Coronary artery (tissue), 2 donors: ENCODE data around the gene FBXO41.

Experiments
- DNase-seq: peaks from one replicate; pipeline ENCODE4 v3.0.0-alpha.2; 2017; ENCODE audit warnings: low spot score
- H3K27ac ChIP-seq, 2 donors: fragments of 200-600 bp; sonication (generic); one replicate each; pipeline ENCODE4 v1.5.1; 2016 to 2019
- H3K4me3 ChIP-seq: fragments of 200-600 bp; sonication (generic); 2 replicates; pipeline ENCODE4 v1.5.1; 2016; ENCODE audit warnings: mild to moderate bottlenecking, moderate library complexity
- CTCF ChIP-seq: fragments of 200-600 bp; sonication (generic); IDR thresholded peaks from one replicate; pipeline ENCODE4 v1.5.1; 2019; ENCODE audit warnings: antibody characterized with exemption

Gene FBXO41

GRCh38 chr2:73284296-73285158 lies at the start of gene FBXO41:
Gene FBXO41 (minus strand): TSS chr2:73284478. CDS start chr2:73269630, 14,848 bp downstream.
- no peak for TF ChIP-seq CTCF
- peak; percentile 62 for DNase-seq
- Histone ChIP-seq H3K27ac (no peak within 1 kb of the TSS), H3K4me3 (peak within 1 kb of the TSS; percentile 73)

- TF ChIP-seq CTCF, result no peak
- no peak overlapping the region for H3K4me3 ChIP-seq
These were observed 49.8 kb upstream of the FBXO41 start for GRCh38 chr2:73334045-73334444.

GRCh38 chr2:73333564-73333963 lies 49.3 kb upstream of the FBXO41 start:
- Histone ChIP-seq H3K27ac (no peak overlapping the region), H3K4me3 (no peak overlapping the region)
- TF ChIP-seq CTCF, result no peak
- DNase-seq, result no peak

More at GRCh38 chr2:73334045-73334444, 49.8 kb upstream of the FBXO41 start:
- no peak for DNase-seq
- no peak overlapping the region for H3K27ac ChIP-seq

GRCh38 chr2:73324126-73324725 lies 39.9 kb upstream of the FBXO41 start:
- no peak for DNase-seq
- Histone ChIP-seq H3K4me3 (no peak overlapping the region), H3K27ac (no peak overlapping the region)
- no peak for TF ChIP-seq CTCF

- no peak for TF ChIP-seq CTCF
- Histone ChIP-seq H3K27ac (no peak overlapping the region), H3K4me3 (no peak overlapping the region)
- no peak for DNase-seq
These were observed 39.3 kb upstream of the FBXO41 start for GRCh38 chr2:73323551-73323950.

GRCh38 chr2:73314441-73314840 lies 30.2 kb upstream of the FBXO41 start:
- no peak for DNase-seq
- TF ChIP-seq CTCF, result no peak
- H3K4me3 ChIP-seq, result no peak overlapping the region
- no peak overlapping the region for H3K27ac ChIP-seq

GRCh38 chr2:73307720-73308119 lies 23.4 kb upstream of the FBXO41 start:
- no peak for TF ChIP-seq CTCF
- no peak for DNase-seq
- Histone ChIP-seq H3K4me3 (no peak overlapping the region), H3K27ac (no peak overlapping the region)
